Measurements from ENCODE around the gene PUM2.

The PUM2 gene

DNA sequence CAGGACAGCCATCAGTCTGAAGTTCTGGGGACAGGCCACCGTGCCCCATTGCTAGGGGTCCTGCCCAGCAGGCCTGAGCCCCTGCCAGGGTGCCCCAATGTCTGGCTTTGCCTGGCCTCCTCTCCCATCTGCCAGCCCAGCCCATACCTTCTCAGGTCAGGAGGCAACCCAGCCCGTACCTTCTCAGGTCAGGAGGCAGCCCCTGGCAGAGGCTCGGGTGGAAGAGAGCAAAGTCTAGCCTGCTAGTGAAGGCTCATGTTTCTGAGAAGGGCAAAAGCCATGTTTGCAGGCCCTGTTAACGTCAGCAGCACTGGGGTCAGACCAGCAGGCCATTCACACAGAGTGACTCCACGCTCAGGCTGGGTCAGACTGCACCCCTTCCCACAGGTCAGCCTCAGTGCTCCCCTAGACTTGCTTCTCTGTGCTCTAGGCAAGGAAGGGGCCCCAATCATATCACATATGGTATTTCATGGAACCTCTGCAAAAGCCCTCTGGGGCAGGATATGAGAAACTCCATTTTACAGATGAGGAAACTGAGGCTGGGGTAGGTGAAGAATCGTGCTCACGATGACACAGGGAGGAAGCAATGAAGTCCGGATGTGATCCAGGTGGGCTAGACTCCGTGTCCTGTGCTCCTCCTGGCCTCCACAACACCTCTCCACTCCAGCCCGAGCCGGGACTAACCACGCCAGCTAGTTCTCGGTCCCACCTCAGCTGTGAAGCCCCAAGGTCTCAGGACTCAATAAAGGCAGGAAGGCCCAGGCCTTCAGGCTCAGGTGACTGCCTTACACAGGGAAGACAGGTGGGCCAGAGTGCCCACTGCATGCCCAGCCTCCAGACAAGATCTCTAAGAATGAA, 135.2 kb downstream of the PUM2 start:
- DNase-seq, result no peak

DNA sequence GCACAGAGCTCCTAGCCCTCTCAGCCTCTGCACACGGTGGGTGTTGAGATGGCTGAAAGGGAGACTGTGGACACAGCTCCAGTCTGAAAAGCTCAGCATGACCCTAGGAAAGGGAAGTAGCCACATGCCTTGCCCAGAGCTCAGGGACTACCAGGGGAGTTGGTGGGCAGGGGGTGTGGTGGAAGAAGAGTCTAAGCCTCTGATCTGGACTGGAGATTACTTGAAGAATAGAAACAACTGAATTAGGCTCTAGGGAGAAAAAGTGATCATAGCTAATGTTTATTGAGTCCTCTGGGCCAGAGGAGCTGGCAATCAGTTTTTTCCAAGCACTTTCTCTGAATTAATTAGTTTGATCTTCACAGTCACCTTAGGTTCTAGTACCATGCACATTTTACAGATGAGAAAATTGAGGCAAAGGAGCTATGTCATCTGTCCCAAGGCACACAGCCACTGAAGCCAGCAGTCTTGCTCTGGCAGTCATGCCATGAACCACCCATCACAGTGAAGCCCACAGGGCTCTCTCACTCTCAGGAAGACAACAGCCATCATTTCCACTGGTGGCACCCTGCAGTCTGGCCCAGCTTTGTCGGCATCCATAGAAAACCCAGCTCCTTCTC, 136.0 kb downstream of the PUM2 start:
- DNase-seq, result no peak

DNA sequence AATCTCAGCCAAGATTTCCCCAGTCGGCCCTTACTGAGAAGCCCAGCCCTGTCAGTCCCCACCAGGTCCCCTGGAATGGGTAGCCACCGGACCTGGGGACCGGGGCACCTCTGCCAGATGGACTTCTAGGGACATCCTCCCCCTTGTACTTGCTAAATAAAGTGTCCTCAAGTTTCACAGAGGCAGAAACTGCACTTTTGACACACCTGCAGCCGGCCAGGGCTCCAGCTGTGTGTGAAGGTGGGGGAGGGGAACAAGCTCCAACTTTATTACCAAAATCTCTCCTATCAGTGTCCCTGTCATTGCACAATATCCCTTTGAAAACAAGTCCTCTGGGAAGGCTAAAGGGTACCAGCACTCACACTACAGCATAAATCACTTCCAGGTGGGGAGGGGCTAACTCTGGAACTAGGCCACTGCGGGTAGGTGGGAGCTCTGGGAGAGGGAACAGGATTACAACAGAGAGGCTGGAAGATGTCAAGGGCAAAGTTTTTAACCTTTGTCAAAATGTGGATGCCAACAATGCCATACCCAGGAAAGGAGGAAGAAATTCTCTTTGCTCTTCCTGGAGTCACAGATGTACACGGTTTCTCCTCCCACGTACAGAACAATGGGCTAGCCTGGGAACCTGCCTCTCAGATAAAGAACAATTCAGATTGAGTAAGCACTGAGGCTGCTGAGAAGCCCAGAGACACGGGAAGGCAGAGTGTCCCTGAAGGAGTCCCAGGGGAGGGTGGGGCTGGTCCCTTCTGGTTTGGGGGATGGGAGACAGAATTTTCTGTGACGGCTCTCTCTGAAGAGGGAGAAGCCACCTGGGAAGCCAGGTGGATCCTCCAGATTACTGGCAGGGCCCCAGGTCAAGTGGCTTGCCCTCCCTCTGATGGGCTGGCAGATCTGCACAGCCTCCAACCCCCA, 136.7 kb downstream of the PUM2 start:
- no peak for DNase-seq

DNA sequence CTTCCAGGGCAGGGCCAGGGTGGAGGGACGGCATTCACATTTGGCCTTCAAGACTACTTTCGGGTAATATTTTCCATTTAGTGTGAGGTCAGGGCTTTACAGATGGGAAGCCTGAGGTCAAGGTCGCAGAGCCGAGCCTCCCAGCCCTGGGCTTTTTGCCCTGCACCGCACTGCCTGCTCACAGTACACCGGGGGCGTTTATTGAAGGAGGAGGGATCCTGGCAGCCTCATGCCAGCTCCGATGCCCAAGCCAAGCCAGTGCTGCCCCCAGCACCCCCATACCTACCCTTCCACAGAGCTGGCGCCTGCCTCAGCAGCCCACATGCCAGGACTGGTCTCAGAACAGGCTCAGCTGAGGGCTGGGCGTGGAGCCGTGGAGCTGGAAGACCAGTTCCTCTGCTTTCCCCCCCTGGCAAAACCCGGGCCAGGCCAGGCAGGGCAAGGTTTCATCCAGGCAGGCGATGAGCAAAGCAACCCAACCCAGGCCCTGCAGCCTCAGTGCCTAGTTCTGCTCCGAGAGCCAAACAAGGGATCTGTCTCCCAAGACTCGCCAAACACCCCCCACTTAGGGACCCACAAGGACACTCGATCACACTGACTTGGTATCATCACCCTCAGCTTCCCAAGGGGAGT, 137.7 kb downstream of the PUM2 start:
- DNase-seq, result no peak

DNA sequence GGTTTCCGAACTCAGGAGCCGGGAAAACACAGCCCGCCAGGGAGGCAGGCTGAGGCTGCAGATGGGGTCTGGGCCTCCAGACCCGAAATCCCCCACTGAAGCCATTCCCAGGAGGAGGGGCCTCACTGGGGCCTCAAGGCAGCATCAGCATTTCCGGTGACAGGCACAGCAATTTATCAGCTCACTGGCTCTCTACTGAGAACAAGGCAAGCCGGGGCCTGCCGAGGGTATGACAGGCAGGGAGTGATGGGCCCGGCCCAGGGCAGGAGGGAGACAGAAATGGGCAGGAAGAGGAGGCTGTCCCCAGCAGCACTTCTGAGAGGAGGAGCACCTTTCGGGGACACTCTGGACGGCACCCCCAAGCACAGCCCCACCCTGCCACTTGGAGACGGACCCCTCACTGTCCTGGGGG, 138.2 kb downstream of the PUM2 start:
- peak; percentile 26 for DNase-seq

DNA sequence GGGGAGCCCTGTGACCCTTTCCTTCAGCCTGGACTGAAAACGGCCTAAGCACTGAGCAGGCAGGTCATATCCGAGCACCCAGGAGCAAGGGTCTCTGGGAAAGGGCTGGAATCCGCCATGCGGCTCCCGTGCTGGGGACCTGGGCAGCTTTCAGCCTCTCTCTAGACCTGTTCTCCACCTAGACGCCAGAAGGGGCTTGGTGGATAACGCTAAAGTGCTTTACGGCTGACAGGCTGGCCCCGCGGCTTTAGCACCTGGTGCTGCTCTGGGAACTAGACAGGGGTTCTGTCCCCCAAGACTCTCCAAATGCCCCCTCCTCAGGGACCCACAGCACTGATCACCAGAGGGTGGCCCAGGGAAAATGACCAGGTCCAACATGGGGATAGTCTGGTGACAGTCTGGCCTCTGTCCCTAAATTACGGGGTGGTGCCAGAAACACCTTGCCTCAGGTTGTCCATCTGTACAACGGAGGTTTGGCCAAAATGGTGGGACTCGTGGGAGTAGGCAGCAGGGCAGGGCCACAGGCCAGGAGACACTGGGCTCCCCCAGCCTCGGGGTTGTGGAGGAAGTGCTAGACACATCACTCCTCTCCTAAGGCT, 138.7 kb downstream of the PUM2 start:
- no peak for DNase-seq

DNA sequence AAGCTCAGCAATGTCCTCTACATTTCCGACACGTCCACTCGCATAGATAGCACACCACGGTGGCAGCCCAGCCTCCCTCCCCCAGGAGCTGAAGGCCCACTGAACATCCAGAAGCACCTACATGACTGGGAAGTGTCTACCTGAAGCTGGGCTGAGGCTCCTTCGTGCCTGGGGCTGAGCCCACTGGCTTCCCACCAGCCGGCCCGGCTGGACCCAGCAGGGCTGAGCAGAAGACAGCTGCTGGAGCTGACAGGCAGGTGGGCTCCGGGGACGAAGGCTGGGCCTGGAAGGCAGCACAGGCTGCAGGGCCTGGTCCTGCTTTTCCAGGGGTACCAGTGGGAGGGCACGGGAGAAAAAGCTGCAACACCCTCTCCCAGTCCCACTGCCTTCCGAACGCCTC, 139.2 kb downstream of the PUM2 start:
- DNase-seq, result no peak

DNA sequence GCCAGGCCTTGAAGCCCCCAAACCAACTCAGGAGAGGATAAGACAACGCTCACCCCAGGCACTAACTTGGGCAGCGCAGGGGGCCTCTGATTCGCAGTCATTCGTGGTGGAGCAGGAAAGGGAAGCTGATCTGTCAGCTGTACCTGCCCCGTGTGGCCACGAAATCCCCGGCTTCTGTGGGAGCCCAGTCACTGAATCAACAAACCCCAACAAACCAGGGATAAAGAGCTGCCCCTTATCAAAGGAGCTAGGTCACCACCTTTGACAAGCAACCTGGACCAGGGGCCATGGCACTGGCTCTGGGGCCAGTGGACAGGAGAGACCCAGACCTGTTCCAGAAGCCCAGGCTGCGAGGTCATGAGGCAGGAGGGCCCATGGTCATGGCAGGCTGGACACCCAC, 140.2 kb downstream of the PUM2 start:
- no peak for DNase-seq

DNA sequence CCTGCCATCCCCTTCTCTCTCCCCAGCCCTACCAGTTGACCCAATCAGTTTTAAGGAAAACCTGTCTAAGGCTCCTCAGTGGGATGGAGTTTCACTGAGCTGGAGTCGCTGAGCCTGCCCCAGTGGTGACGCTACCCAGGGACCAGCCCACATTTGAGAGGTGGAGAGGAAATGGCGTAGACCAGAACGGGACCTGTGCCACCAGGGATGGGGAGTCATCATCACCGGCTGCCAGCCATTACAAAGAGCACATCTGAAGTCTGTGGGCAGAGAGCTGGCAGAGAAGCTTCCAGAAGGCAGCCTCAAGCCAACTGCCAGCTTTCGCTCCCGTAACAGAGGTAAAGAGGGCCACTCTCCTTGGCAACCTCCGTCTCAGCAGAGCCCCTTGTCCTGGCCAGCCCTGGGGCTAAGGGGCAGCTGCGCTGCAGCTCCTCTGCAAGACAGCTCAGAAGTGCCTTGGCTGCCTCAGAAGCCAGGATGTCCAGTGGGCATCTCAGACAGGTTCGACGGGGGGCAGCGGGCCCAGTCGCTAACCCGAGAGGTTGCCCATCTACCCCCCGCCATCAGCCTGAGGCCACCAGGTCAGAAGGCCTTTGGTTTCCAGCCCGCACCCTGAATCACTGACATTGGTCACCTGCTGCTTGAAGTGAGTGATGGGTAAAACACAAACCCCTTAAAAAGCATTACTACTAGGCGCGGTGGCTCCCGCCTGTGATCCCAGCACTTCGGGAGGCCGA, 141.1 kb downstream of the PUM2 start:
- DNase-seq, result no peak

DNA sequence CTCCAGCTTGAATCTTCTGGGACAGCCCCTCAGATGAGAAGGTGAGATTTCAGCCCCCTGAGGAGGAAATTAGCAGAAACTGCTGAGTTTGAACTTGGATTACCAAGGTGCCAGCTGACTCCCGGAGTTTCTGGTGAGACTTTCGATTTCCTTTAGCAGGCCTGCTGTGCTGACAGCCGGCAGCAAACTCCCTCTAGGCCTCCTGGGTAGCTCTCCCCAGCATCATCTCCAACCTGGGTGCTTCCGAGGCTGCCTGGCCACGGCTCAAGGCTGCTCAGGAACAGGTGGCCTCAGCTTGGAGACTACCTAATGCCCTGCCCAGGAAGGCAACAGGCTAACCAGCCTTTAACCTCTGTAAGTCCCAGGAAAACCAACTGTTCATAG, 142.2 kb downstream of the PUM2 start:
- DNase-seq, result peak; percentile 45

DNA sequence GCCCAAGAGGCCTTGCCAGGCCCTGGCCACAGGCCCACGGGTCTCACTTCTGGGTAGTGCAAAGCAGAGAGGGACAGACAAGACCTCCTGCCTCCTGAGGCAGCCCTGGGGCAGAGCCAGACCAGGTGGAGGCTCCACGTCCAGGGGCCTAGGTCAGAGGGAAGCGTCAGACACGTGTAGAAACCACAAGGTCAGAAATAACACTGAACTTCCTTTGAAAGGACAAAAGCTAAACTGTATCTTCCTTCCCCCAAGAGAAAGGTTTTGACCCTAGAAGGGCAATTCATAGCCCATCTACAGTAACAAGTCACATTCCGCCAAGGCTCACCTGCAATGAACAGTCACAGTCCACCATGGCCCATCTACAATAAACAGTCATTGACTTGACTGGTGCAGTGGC, 143.6 kb downstream of the PUM2 start:
- no peak for DNase-seq

DNA sequence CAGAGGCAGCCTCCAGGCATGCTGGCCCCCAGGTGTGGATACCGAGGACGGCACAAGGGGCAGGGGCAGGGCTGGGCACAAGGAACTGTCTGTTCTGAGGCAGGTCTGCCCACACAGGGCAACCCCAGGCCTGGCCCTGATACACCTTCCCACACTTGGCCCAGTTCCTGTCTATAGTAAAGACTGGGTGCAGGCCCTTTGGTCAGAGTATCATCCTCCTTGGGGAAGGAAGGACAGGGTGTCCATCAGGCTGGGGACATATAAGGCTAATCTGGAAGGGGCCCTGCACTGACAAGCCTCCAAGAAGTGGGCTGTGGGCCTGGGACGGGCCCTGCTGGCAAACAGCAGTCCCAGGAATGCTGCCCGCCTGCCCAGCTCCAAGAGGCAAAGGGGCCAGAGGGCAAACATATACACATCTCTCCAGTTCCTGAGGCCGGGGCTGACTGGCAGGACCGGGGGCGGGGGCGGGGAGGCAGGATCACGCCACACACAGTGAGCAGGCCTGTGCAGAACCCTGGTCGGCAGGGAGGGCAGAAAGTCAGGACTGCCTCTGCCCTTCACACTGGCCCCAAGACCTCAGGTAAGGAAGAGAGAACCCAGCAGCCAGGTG, 144.6 kb downstream of the PUM2 start:
- no peak for DNase-seq

DNA sequence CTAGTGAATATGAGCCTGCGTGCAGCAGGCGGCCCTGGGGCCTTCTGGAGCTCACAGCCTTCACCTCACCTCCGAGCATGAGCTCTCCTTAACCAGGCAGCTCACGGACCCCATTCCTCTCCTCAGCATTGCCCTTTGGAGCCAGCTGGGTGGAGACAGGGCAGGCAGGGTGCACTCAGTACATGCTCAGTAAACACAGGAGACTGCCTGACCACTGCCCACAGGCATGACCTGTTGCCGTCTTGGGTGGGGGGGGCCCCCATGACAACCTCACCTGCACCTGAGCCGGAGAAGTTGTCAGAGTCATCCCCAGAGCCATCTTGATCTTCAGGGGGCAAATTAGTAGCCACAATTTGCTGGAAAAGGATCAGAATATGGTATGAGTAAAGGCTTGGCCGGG, 145.6 kb downstream of the PUM2 start:
- DNase-seq, result no peak

DNA sequence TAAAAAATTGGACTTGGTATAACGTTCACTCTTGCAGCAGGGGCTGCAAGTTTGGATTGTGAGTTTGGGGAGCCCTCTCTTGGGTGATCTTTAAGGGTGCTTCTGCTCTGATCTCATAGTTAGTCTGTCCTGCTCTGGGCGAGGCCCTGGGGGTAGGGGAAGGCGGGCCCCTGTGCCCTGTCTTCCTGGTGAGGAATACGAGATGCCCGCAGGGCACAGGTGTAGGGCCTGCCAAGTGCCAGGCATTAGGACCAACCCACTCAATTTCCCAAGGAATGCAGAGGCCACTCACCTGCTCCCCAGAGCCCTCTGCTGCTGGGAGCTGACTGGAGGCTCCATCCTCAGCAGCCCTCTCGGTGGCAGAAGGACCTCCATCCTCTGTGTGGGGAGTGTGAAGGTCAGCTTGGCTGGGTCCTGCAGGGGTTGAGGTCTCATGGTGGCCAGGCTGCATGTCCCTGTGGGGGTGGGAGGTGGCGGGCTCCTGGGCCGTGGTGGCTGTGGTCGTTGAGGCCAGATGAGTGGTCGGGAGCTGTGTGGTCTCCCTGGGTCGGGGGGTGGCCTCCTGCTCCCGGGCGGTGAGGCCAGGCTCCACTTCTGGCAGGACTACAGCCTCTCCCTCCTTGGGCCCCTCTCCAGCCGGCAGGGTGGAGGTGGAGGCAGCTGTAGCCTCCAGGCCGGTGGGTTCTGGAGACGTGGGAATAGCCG, 147.0 kb downstream of the PUM2 start:
- no peak for DNase-seq

DNA sequence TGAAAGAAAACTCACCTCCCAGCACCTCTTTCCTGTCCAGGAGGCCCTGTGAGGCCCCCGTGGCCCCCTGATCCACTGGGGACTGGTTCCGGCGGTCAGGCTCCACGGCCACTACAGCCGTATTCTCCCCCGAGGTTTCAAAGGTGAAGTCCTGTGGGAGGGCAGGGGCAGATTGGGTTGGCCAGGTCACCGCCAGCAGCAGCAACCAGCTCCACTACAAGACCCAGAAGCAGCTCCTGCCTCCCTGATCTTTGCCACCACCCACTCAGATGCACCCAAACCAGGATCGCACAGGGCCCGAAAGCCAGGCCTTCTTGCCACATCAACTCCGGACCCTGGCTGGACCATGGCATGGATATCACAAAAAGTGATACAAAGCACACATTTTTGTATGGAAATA, 147.6 kb downstream of the PUM2 start:
- no peak for DNase-seq

DNA sequence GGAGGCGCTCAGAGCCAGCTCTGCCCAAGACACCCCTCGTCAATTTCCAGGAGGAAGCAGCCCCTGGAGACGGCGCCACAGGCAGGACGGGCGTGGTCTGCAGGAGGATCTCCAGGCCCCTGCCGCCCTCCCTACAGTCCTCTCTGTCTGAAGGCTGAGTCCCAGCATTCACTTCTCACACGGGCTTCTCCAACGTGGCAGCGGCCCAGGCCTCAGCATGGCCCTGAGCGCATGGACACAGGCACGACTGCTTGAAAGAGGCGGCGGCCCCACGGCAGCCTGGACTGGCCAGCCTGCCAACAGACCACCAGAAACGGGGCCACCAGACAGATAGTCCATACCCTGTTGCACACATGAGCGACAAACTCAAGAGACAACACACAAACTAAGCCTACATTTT, 149.0 kb downstream of the PUM2 start:
- no peak for DNase-seq

DNA sequence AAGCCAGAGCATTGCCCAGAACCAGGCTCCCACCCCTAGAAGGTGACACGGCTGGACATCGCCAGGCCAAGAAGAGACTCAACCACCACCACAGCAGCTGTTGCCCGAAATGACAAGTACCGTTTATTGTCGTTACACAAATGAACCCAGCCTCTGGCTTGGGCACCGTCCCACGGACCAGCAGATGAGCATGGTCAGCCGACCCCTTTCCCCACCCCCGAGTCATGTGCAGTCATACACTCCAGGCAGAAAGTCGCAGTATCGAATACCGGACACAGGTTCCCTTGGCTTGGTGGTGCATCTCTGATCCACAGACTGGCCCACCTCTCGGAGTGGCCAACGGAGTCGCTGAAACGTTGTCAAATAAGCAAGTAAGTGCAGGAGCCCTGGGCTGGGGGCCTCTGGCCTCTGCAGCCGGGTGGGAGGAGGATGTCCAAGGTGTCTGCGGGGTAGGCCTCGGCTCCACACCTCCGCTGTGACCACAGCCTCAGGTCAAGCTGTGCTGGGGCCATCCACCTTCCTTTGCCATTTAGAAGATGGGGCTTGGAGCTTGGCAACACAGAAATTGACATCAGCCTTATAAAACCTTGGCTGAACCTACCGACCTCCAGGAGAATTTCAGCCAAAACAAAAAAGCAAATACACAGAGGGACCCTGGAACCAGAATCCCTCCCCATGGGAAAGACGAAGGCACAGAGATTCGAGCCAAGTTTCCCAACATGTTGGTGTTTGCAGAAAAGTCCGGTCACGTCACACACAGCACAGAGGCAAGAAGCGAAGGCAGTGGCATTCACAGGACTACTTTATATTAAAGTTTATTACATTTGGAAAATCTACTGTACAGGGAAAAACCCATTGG, 149.7 kb downstream of the PUM2 start:
- no peak for DNase-seq

DNA sequence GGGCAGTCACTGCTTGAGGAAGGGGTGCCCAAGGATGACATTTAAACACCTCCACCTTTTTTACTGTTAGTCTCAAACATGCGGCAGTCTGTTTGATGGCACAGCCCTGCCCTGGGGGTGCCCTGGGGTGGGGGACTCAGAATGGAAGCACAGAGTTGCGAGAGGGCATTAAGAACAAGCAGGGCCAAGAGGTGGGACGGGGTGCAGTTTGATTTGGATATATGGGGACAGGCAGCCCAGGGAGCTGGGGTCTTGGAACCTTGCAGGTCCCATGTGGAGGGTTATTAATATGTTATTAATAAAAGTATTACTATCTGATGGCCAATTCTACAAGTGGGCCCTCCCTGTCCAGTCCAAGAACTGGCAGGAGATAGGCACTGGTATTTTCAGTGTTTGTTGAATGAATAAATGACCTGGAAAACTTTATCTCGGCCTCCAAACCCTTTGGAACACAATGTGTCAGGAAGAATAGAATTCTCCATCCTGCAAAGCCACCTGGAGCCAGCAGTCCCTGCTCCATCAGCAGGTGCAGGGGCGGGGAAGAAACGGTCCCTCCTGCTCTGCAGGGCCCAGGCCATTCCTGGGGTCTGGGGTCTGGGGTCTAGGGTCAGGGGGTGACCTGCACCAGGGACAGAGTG, 150.9 kb downstream of the PUM2 start:
- DNase-seq, result no peak
